Measurements from ENCODE around the gene AIF1.

Gene AIF1
- 19.3 to 237 (median 71.4) reads per million in 18 experiments for total RNA-seq

- DNase-seq: peak; percentile 78 to 80
Measured at GRCh38 chr6:31614684-31615578, at the start of gene AIF1. TSS of gene AIF1 (plus strand) at chr6:31615234. CDS start at chr6:31615330, 96 bp downstream.

DNA sequence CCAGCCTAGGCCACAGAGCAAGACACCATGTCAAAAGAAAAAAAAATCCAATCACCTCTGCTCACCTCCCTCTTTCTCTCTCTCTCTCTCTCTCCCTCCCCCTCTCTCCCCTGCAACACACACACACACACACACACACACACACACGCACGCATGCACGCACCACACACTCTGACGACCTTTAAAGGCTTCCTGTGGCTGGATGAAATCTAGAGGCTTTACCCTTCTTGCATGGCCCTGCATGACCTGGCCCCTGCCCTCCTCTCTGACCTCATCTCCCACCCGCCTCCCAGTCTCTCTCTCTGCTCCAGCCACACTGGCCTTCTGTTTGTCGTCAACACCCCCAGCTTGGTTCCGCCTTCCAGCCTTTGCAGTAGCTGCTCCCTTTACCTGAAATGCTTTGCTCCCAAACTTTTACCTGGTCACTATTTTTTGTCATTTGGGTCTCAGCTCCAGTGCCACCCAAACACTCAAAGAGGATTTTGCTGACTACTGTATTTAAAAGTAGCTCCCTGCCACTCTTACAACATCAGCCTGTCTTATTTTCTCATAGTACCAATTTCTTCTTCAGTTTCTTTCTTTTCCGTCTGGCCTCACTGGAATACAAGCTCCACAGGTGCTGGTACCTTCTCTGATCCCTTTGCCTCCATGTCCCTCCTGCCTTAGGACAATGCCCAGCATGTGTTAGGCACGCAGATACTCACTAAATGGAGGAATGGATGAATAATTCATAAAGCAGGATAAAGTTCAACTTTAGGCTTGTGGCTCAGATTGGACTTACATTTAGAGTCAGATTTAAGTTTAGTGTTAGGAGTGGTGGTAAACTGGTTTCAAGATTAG is 47.3 kb upstream of the AIF1 start:
- peak in 1 of 2 donors; percentile 40 for DNase-seq

- peak; percentile 83 to 86 for DNase-seq
Measured at GRCh38 chr6:31568537-31568961, 46.5 kb upstream of the AIF1 start.

DNA sequence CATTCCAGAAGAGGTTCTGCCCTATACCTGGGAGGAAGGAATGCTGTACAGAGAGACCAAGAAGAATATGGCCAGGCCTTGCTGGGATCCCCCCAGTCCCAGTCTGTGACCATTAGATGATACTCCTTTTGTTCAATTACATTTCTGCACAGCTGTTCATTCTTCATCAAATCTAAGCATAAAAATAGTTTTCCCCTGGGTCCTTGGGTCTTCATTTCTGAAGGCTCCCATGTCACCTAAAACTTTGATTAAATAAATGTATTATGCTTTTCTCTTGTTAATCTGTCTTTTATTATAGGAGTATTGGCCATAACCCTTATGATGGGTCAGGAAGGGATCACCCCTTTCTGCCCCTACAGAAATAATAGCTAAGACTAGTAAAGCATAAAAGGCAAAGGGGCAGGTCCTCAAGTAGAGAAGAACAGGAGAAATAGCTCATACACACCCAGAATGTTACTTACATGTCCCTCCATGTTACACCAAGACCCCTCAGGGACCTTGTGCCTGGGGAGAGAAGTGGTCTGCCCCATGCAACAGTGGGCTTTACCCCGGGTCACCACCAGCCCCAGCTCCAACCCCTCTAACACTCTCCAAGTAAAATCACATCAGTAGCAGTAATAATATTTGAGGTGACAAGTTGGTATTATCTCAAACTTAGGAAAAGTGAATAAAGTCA is 45.0 kb upstream of the AIF1 start:
- DNase-seq: no peak

DNA sequence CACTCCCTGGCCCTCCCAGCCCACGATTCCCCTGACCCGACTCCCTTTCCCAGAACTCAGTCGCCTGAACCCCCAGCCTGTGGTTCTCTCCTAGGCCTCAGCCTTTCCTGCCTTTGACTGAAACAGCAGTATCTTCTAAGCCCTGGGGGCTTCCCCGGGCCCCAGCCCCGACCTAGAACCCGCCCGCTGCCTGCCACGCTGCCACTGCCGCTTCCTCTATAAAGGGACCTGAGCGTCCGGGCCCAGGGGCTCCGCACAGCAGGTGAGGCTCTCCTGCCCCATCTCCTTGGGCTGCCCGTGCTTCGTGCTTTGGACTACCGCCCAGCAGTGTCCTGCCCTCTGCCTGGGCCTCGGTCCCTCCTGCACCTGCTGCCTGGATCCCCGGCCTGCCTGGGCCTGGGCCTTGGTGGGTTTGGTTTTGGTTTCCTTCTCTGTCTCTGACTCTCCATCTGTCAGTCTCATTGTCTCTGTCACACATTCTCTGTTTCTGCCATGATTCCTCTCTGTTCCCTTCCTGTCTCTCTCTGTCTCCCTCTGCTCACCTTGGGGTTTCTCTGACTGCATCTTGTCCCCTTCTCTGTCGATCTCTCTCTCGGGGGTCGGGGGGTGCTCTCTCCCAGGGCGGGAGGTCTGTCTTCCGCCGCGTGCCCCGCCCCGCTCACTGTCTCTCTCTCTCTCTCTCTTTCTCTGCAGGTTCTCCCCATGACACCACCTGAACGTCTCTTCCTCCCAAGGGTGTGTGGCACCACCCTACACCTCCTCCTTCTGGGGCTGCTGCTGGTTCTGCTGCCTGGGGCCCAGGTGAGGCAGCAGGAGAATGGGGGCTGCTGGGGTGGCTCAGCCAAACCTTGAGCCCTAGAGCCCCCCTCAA is 42.8 kb upstream of the AIF1 start, which contains the start of gene LTA:
Gene LTA (plus strand): TSS at position 249 of the 871 bp plus-strand sequence. CDS start 454 bp downstream, at position 703.
- DNase-seq: no peak

GRCh38 chr6:31573239-31574105 is 41.6 kb upstream of the AIF1 start:
- DNase-seq: no peak

GRCh38 chr6:31574106-31575061 is 40.6 kb upstream of the AIF1 start:
- DNase-seq: no peak

DNA sequence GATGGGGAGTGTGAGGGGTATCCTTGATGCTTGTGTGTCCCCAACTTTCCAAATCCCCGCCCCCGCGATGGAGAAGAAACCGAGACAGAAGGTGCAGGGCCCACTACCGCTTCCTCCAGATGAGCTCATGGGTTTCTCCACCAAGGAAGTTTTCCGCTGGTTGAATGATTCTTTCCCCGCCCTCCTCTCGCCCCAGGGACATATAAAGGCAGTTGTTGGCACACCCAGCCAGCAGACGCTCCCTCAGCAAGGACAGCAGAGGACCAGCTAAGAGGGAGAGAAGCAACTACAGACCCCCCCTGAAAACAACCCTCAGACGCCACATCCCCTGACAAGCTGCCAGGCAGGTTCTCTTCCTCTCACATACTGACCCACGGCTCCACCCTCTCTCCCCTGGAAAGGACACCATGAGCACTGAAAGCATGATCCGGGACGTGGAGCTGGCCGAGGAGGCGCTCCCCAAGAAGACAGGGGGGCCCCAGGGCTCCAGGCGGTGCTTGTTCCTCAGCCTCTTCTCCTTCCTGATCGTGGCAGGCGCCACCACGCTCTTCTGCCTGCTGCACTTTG is 39.6 kb upstream of the AIF1 start, which contains the start of gene TNF:
Gene TNF (plus strand): TSS at position 231 of the 567 bp plus-strand sequence. CDS start 177 bp downstream, at position 408.
- DNase-seq: peak; percentile 92 to 93

- no peak for DNase-seq
Measured at GRCh38 chr6:31575952-31576685, 38.9 kb upstream of the AIF1 start.

DNA sequence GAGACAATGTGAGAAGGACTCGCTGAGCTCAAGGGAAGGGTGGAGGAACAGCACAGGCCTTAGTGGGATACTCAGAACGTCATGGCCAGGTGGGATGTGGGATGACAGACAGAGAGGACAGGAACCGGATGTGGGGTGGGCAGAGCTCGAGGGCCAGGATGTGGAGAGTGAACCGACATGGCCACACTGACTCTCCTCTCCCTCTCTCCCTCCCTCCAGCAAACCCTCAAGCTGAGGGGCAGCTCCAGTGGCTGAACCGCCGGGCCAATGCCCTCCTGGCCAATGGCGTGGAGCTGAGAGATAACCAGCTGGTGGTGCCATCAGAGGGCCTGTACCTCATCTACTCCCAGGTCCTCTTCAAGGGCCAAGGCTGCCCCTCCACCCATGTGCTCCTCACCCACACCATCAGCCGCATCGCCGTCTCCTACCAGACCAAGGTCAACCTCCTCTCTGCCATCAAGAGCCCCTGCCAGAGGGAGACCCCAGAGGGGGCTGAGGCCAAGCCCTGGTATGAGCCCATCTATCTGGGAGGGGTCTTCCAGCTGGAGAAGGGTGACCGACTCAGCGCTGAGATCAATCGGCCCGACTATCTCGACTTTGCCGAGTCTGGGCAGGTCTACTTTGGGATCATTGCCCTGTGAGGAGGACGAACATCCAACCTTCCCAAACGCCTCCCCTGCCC is 38.0 kb upstream of the AIF1 start:
- no peak for DNase-seq

DNA sequence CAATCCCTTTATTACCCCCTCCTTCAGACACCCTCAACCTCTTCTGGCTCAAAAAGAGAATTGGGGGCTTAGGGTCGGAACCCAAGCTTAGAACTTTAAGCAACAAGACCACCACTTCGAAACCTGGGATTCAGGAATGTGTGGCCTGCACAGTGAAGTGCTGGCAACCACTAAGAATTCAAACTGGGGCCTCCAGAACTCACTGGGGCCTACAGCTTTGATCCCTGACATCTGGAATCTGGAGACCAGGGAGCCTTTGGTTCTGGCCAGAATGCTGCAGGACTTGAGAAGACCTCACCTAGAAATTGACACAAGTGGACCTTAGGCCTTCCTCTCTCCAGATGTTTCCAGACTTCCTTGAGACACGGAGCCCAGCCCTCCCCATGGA is 37.5 kb upstream of the AIF1 start:
- DNase-seq: no peak

- DNase-seq: no peak
Measured at GRCh38 chr6:31578184-31579118, 36.6 kb upstream of the AIF1 start.

- DNase-seq: no peak
Measured at GRCh38 chr6:31579119-31579505, 35.9 kb upstream of the AIF1 start.

GRCh38 chr6:31579546-31580437 is 35.2 kb upstream of the AIF1 start:
- no peak for DNase-seq

DNA sequence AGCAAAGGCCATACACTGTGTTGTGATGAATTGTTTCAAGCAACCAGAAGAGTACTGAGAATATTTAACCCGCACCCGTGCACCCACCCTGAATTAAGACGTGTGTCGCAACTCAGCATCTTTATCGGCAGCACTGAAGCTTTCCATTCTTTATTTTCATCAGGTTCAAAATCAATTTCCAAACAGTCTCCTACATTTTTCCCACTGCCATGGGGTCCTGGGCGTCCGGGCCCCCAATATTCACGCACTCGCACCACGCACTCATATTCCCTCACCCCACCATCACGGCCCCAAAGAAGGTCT is 34.6 kb upstream of the AIF1 start:
- DNase-seq: no peak
